K562 (cell line): ENCODE data around the gene HTR3C. TPM values are rescaled to one million over a fixed set of nuclear protein-coding genes. Genes with fewer than 3 reads are reported as not detected.

Experiments used
- ATAC-seq: fragments of 200-7000 bp; cut with Tn5 transposase; 3 replicates; pipeline ENCODE4 v1.9.1; 2020; ENCODE audit warnings: moderate library complexity
- BruUV-seq: library from RNA; stranded (reverse); fragments of 400-500 nt; replicated peaks from 2 replicates; lab custom pipeline; 2021; lab: Mats Ljungman, UMichigan
- CTCF ChIA-PET: fragments of 300-600 bp; formaldehyde crosslinking; extraction: SDS; loops from one replicate; lab custom pipeline; 2021; ENCODE audit warnings: low intra/inter-chr PET ratio; lab: Yijun Ruan, JAX
- POLR2A ChIA-PET: fragments of 300-600, 350-650 bp; sonication (Branson Sonifier 250); formaldehyde crosslinking; extraction: SDS; loops from one replicate; lab custom pipeline; 2021; ENCODE audit warnings: antibody characterized with exemption, inconsistent platforms; lab: Yijun Ruan, JAX
- DNase-seq, 4 experiments: peaks; one replicate each; pipeline versions ENCODE4 v3.0.0 to v3.0.0-alpha.2; 2011 to 2018; ENCODE audit warnings: low spot score in 3 of 4, mixed read lengths in 3 of 4; ENCODE audit errors: extremely low read depth in 1 of 4
- FAIRE-seq: peaks from 2 replicates; lab custom pipeline; 2011; peaks lifted over from hg19 to GRCh38; lab: Jason Lieb, UNC
- H2AFZ ChIP-seq: 2 replicates; pipeline ENCODE4 v1.6.0; 2011; ENCODE audit warnings: low read depth, low read length, control low read depth, inconsistent platforms
- H3K27ac ChIP-seq: fragments of 200-600 bp; 3 replicates; pipeline ENCODE4 v1.8.0; 2011; ENCODE audit warnings: low read depth, mild to moderate bottlenecking, control low read depth, inconsistent platforms, low read length, moderate library complexity, mixed read lengths; ENCODE audit errors: extremely low read depth
- H3K27me3 ChIP-seq, 2 experiments: fragments of 300-600 bp in 1 of 2; 2 replicates in 1 of 2; 3 replicates in 1 of 2; pipeline versions ENCODE4 v1.6.0 to v1.8.0; 2011; ENCODE audit warnings: inconsistent platforms in 2 of 2, low read length in 2 of 2, mild to moderate bottlenecking in 1 of 2, mixed read lengths in 1 of 2, moderate library complexity in 1 of 2; ENCODE audit not compliant: control insufficient read depth in 2 of 2, insufficient read depth in 2 of 2
- H3K36me3 ChIP-seq: fragments of 300-600 bp; 3 replicates; pipeline ENCODE4 v1.8.0; 2011; ENCODE audit warnings: mild to moderate bottlenecking, low read length, inconsistent platforms; ENCODE audit not compliant: control insufficient read depth, insufficient read depth
- H3K4me1 ChIP-seq, 2 experiments: fragments of 200-600 bp in 1 of 2; replicated peaks in 1 of 2; 2 replicates in 1 of 2; 3 replicates in 1 of 2; pipeline versions ENCODE4 v1.5.1 to v1.8.0; 2011; ENCODE audit warnings: inconsistent platforms in 2 of 2, low read length in 2 of 2, mild to moderate bottlenecking in 1 of 2, mixed read lengths in 1 of 2, moderate library complexity in 1 of 2; ENCODE audit not compliant: control insufficient read depth in 2 of 2, insufficient read depth in 2 of 2
- H3K4me2 ChIP-seq: 2 replicates; pipeline ENCODE4 v1.6.1; 2011; ENCODE audit warnings: low read length, control low read depth, inconsistent platforms, mixed read lengths; ENCODE audit not compliant: insufficient read depth
- H3K4me3 ChIP-seq: fragments of 200-600 bp; sonication (generic), shearing (Covaris generic); 2 replicates; pipeline ENCODE4 v1.5.1; 2016; ENCODE audit warnings: control low read depth, inconsistent platforms
- H3K79me2 ChIP-seq: fragments of 200-600 bp; 3 replicates; pipeline ENCODE4 v1.8.0; 2011; ENCODE audit warnings: low read length, inconsistent platforms; ENCODE audit not compliant: control insufficient read depth, insufficient read depth
- H3K9ac ChIP-seq, 2 experiments: 2 replicates each; pipeline versions ENCODE4 v1.6.0 to v1.6.1; 2011; ENCODE audit warnings: low read depth in 2 of 2, low read length in 2 of 2, control low read depth in 1 of 2, inconsistent platforms in 1 of 2, mild to moderate bottlenecking in 1 of 2, mixed read lengths in 1 of 2; ENCODE audit not compliant: insufficient read depth in 1 of 2
- H3K9me1 ChIP-seq: one replicate; pipeline ENCODE4 v1.6.0; 2011; ENCODE audit warnings: inconsistent platforms, mild to moderate bottlenecking, low read length, moderate library complexity; ENCODE audit not compliant: control insufficient read depth, insufficient read depth
- H3K9me3 ChIP-seq: replicated peaks from 2 replicates; pipeline ENCODE4 v1.5.1; 2011; ENCODE audit warnings: low read depth, low read length, inconsistent platforms; ENCODE audit not compliant: control insufficient read depth, insufficient read depth
- H4K20me1 ChIP-seq: replicated peaks from 2 replicates; pipeline ENCODE4 v1.6.1; 2011; ENCODE audit warnings: low read length, inconsistent platforms, mixed read lengths; ENCODE audit not compliant: control insufficient read depth, insufficient read depth
- WGBS: fragments of 100-300 bp; shearing (Covaris generic); methylation state at CpG from one replicate; pipeline ENCODE4 v1.1.6; 2016; ENCODE audit warnings: low coverage, mixed read lengths; ENCODE audit not compliant: insufficient coverage; ENCODE audit errors: missing lambda C conversion rate; 5-methylcytosine and 5-hydroxymethylcytosine counted together
- in situ Hi-C: fragments of 300-500 bp; cut with MboI; formaldehyde crosslinking; loops from 4 replicates; pipeline ENCODE4 v1.15.0; 2018; ENCODE audit warnings: inconsistent platforms, mixed read lengths
- intact Hi-C: fragments of 100-400 bp; cut with micrococcal nuclease; formaldehyde crosslinking; loops from 2 replicates; pipeline ENCODE4 v1.14.2; 2022
- polyA plus RNA-seq, 8 experiments: library from polyadenylated mRNA; depleted of rRNA in 4 of 8; stranded (reverse) in 5 of 8; unstranded in 3 of 8; fragments of >200 nt; fragmentation: Nextera tagmentation in 2 of 8; fragmentation: Illumina TruSeq in 1 of 8; extraction: Ambion mirVana in 2 of 8; extraction: Trizol in 1 of 8; gene quantifications; 2 replicates each; pipeline versions ENCODE4 v1.2.1 to v1.2.3, GENCODE V29; 2011 to 2014; ENCODE audit warnings: inconsistent platforms in 1 of 8, missing spikeins in 1 of 8
- total RNA-seq, 7 experiments: library from RNA; depleted of rRNA in 6 of 7; stranded (reverse); fragments of >200 nt in 6 of 7; fragmentation: Illumina TruSeq in 2 of 7; extraction: Trizol in 2 of 7; gene quantifications; 2 replicates each; pipeline versions ENCODE4 v1.2.1 to v1.2.3, GENCODE V29; 2011 to 2021; ENCODE audit warnings: low replicate concordance in 1 of 7
- TF ChIP-seq, protein P1 (sequence below): fragments of 250-450 bp; sonication (Bioruptor Pico); IDR thresholded peaks from 2 replicates; pipeline ENCODE4 v1.5.0; 2020; ENCODE audit warnings: mild to moderate bottlenecking, borderline replicate concordance
- TF ChIP-seq, protein P2 (sequence below): IDR thresholded peaks from 2 replicates; pipeline ENCODE4 v1.6.1; 2016; ENCODE audit warnings: missing genetic modification characterization, missing compliant biosample characterization

HTR3C gene
- total and polyA plus RNA-seq, 9 of the 15 experiments (the other 6 are each of a cell fraction or from before 2014, with no cell fraction given) = 0.04 to 0.06 TPM; not detected in 7

DNA sequence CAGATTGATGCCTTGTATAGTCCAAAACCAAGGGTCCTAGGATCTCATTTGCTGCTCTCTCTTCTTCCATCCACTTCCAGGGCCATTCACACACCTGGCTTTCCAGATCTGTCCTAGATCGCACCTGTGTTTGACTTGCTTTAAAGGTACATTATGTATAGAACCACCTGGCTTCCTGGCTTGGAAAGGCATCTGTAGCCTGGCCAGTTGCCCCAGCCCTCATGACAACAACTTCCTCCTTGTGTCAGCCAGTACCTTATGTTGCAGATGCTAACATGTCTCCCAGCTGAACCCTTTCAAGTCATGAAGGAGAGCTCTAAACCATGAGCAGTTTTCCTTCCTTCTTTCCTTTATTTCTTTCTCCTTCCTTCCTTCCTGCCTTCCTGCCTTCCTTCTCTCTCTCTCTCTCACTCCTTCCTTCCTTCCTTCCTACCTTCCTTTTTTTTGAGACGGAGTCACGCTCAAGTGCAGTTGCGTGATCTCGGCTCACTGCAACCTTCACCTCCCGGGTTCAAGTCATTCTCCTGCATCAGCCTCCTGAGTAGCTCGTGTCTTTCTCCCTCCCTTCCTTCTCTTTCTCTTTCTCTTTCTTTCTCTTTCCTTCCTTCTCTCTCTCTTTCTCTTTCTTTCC, 2.5 kb upstream of the HTR3C start:
- DNase-seq (no peak), FAIRE-seq (no peak), ATAC-seq (no peak)
- Histone ChIP-seq H3K36me3 (no peaks in the 10 kb centered on the region), H3K4me3 (no peak overlapping the region), H3K4me1 (no peaks in the 10 kb centered on the region; a peak in 1 of 5 replicates), H3K27ac (no peak overlapping the region), H4K20me1 (no peaks in the 10 kb centered on the region; the same call in 1 of the 2 replicates), H2AFZ (no peak overlapping the region; the same call in 1 of the 2 replicates), H3K9ac (no peak overlapping the region), H3K79me2 (no peaks in the 10 kb centered on the region), H3K27me3 (peaks cover 24 to 40% of the 10 kb centered on the region in 2 experiments; a peak in 4 of 5 replicates), H3K9me1 (no peaks in the 10 kb centered on the region), H3K9me3 (no peaks in the 10 kb centered on the region), H3K4me2 (no peak overlapping the region)
- ChIA-PET POLR2A (interaction anchor here (0.6 kb wide), 2 partner anchors 34 to 136 kb away, joined by 4 read pairs; partner anchors contain the start of gene ABCF3), CTCF (no interaction called here)
- WGBS = 10% methylated on average over 6 of the region's 7 CpGs
- in situ Hi-C loops (no loop called here), intact Hi-C loops (no loop called here)
- no TSS peak for BruUV-seq
- TF ChIP-seq, protein P1, sequence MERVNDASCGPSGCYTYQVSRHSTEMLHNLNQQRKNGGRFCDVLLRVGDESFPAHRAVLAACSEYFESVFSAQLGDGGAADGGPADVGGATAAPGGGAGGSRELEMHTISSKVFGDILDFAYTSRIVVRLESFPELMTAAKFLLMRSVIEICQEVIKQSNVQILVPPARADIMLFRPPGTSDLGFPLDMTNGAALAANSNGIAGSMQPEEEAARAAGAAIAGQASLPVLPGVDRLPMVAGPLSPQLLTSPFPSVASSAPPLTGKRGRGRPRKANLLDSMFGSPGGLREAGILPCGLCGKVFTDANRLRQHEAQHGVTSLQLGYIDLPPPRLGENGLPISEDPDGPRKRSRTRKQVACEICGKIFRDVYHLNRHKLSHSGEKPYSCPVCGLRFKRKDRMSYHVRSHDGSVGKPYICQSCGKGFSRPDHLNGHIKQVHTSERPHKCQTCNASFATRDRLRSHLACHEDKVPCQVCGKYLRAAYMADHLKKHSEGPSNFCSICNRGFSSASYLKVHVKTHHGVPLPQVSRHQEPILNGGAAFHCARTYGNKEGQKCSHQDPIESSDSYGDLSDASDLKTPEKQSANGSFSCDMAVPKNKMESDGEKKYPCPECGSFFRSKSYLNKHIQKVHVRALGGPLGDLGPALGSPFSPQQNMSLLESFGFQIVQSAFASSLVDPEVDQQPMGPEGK (CRISPR knock-in tag) = no peak
- TF ChIP-seq, protein P2, sequence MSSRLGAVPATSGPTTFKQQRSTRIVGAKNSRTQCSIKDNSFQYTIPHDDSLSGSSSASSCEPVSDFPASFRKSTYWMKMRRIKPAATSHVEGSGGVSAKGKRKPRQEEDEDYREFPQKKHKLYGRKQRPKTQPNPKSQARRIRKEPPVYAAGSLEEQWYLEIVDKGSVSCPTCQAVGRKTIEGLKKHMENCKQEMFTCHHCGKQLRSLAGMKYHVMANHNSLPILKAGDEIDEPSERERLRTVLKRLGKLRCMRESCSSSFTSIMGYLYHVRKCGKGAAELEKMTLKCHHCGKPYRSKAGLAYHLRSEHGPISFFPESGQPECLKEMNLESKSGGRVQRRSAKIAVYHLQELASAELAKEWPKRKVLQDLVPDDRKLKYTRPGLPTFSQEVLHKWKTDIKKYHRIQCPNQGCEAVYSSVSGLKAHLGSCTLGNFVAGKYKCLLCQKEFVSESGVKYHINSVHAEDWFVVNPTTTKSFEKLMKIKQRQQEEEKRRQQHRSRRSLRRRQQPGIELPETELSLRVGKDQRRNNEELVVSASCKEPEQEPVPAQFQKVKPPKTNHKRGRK (tag) = peak; percentile 87
